DOHH2 (cell line): Measurements from ENCODE around the gene KIF6.

Source experiments
- CTCF ChIP-seq: fragments of 200-600 bp; sonication (generic); IDR thresholded peaks from one replicate; pipeline ENCODE4 v1.5.1; 2014; ENCODE audit warnings: antibody characterized with exemption, mild to moderate bottlenecking, low read depth, low read length; ENCODE audit not compliant: poor library complexity, severe bottlenecking
- EZH2phosphoT487 ChIP-seq: fragments of 200-600 bp; sonication (generic); IDR thresholded peaks from 2 replicates; pipeline ENCODE4 v1.6.1; 2017; ENCODE audit warnings: borderline replicate concordance, mild to moderate bottlenecking, antibody characterized with exemption, low read length, moderate library complexity, mixed read lengths

- TF ChIP-seq CTCF (no peak), EZH2phosphoT487 (no peak)
Measured at GRCh38 chr6:39420300-39421265, 304.6 kb downstream of the KIF6 start.
